ENCODE data around the gene C9orf152.

GRCh38 chr9:110179734-110180133 is 28.2 kb downstream of the C9orf152 start:
- TF ChIP-seq POLR2A (IDR thresholded peaks at IDR 0.05; ENCODE audit: extremely low read depth, insufficient read length) (no peak), CTCF (IDR thresholded peaks at IDR 0.05; ENCODE audit: low read depth, low read length) (no peak), MAX (IDR thresholded peaks at IDR 0.05; ENCODE audit: low read depth, low read length) (no peak), MYC (IDR thresholded peaks at IDR 0.05; ENCODE audit: low read depth, low read length) (no peak)
